GM21529 (cell line): ENCODE measurements around the gene MTMR3.
"Not testable (repeated sequence)": the region's sequence is repeated elsewhere in the genome, so short reads cannot be mapped to it uniquely, and the experiment has no call there.

Experiments used
- ATAC-seq: cut with Tn5 transposase; IDR thresholded peaks from one replicate; pipeline ENCODE4 v1.9.1; 2021; ENCODE audit not compliant: unreplicated experiment

MTMR3 gene

GRCh38 chr22:29883045-29883774 is at the start of gene MTMR3:
Gene MTMR3 (plus strand): TSS chr22:29883174. CDS start chr22:29971060, 87,886 bp downstream.
- ATAC-seq, result peak; percentile 71

- ATAC-seq, result no peak
These were observed 49.5 kb upstream of the MTMR3 start for GRCh38 chr22:29833392-29833965.

GRCh38 chr22:29834046-29834445 is 48.9 kb upstream of the MTMR3 start:
- no peak for ATAC-seq

- not testable (repeated sequence) for ATAC-seq
These were observed 46.1 kb upstream of the MTMR3 start for GRCh38 chr22:29836791-29837370.

GRCh38 chr22:29837741-29838598 is 45.0 kb upstream of the MTMR3 start, which contains the start of gene ASCC2:
Gene ASCC2 (minus strand): TSS chr22:29838274. CDS start chr22:29832325, 5,949 bp downstream.
- peak; percentile 95 for ATAC-seq

GRCh38 chr22:29838599-29838956 is 44.4 kb upstream of the MTMR3 start:
- ATAC-seq, result peak; percentile 14

GRCh38 chr22:29839039-29839438 is 43.9 kb upstream of the MTMR3 start:
- no peak for ATAC-seq

GRCh38 chr22:29840498-29840897 is 42.5 kb upstream of the MTMR3 start:
- ATAC-seq, result no peak

GRCh38 chr22:29842172-29842571 is 40.8 kb upstream of the MTMR3 start:
- no peak for ATAC-seq

GRCh38 chr22:29842740-29843139 is 40.2 kb upstream of the MTMR3 start:
- no peak for ATAC-seq

GRCh38 chr22:29846290-29846689 is 36.7 kb upstream of the MTMR3 start:
- ATAC-seq, result no peak

GRCh38 chr22:29848111-29848510 is 34.9 kb upstream of the MTMR3 start:
- ATAC-seq, result no peak

- no peak for ATAC-seq
These were observed 28.5 kb upstream of the MTMR3 start for GRCh38 chr22:29854432-29854831.

- ATAC-seq, result no peak
These were observed 27.3 kb upstream of the MTMR3 start for GRCh38 chr22:29855611-29856181.

GRCh38 chr22:29856496-29856895 is 26.5 kb upstream of the MTMR3 start:
- no peak for ATAC-seq

GRCh38 chr22:29859030-29859429 is 23.9 kb upstream of the MTMR3 start:
- ATAC-seq, result not testable (repeated sequence)

- ATAC-seq, result no peak
These were observed 22.8 kb upstream of the MTMR3 start for GRCh38 chr22:29860006-29860766.

- ATAC-seq, result no peak
These were observed 21.2 kb upstream of the MTMR3 start for GRCh38 chr22:29861672-29862297.

- not testable (repeated sequence) for ATAC-seq
These were observed 17.4 kb upstream of the MTMR3 start for GRCh38 chr22:29865572-29865971.

- no peak for ATAC-seq
These were observed 15.7 kb upstream of the MTMR3 start for GRCh38 chr22:29867260-29867659.
